K562 (cell line): ENCODE results near the gene PARD3B. TPM values are rescaled to one million over a fixed set of nuclear protein-coding genes. Genes with fewer than 3 reads are reported as not detected.

Experiments
- ATAC-seq: fragments of 200-7000 bp; cut with Tn5 transposase; 3 replicates; pipeline ENCODE4 v1.9.1; 2020; ENCODE audit warnings: moderate library complexity
- BruUV-seq: library from RNA; stranded (reverse); fragments of 400-500 nt; replicated peaks from 2 replicates; lab custom pipeline; 2021; lab: Mats Ljungman, UMichigan
- CTCF ChIA-PET: fragments of 300-600 bp; formaldehyde crosslinking; extraction: SDS; loops from one replicate; lab custom pipeline; 2021; ENCODE audit warnings: low intra/inter-chr PET ratio; lab: Yijun Ruan, JAX
- POLR2A ChIA-PET: fragments of 300-600, 350-650 bp; sonication (Branson Sonifier 250); formaldehyde crosslinking; extraction: SDS; loops from one replicate; lab custom pipeline; 2021; ENCODE audit warnings: antibody characterized with exemption, inconsistent platforms; lab: Yijun Ruan, JAX
- DNase-seq, 4 experiments: peaks; one replicate each; pipeline versions ENCODE4 v3.0.0 to v3.0.0-alpha.2; 2011 to 2018; ENCODE audit warnings: low spot score in 3 of 4, mixed read lengths in 3 of 4; ENCODE audit errors: extremely low read depth in 1 of 4
- FAIRE-seq: peaks from 2 replicates; lab custom pipeline; 2011; peaks lifted over from hg19 to GRCh38; lab: Jason Lieb, UNC
- H2AFZ ChIP-seq: 2 replicates; pipeline ENCODE4 v1.6.0; 2011; ENCODE audit warnings: low read depth, low read length, control low read depth, inconsistent platforms
- H3K27ac ChIP-seq: fragments of 200-600 bp; 3 replicates; pipeline ENCODE4 v1.8.0; 2011; ENCODE audit warnings: low read depth, mild to moderate bottlenecking, control low read depth, inconsistent platforms, low read length, moderate library complexity, mixed read lengths; ENCODE audit errors: extremely low read depth
- H3K27me3 ChIP-seq, 2 experiments: fragments of 300-600 bp in 1 of 2; 2 replicates in 1 of 2; 3 replicates in 1 of 2; pipeline versions ENCODE4 v1.6.0 to v1.8.0; 2011; ENCODE audit warnings: inconsistent platforms in 2 of 2, low read length in 2 of 2, mild to moderate bottlenecking in 1 of 2, mixed read lengths in 1 of 2, moderate library complexity in 1 of 2; ENCODE audit not compliant: control insufficient read depth in 2 of 2, insufficient read depth in 2 of 2
- H3K36me3 ChIP-seq: fragments of 300-600 bp; 3 replicates; pipeline ENCODE4 v1.8.0; 2011; ENCODE audit warnings: mild to moderate bottlenecking, low read length, inconsistent platforms; ENCODE audit not compliant: control insufficient read depth, insufficient read depth
- H3K4me1 ChIP-seq, 2 experiments: fragments of 200-600 bp in 1 of 2; replicated peaks in 1 of 2; 2 replicates in 1 of 2; 3 replicates in 1 of 2; pipeline versions ENCODE4 v1.5.1 to v1.8.0; 2011; ENCODE audit warnings: inconsistent platforms in 2 of 2, low read length in 2 of 2, mild to moderate bottlenecking in 1 of 2, mixed read lengths in 1 of 2, moderate library complexity in 1 of 2; ENCODE audit not compliant: control insufficient read depth in 2 of 2, insufficient read depth in 2 of 2
- H3K4me2 ChIP-seq: 2 replicates; pipeline ENCODE4 v1.6.1; 2011; ENCODE audit warnings: low read length, control low read depth, inconsistent platforms, mixed read lengths; ENCODE audit not compliant: insufficient read depth
- H3K4me3 ChIP-seq: fragments of 200-600 bp; sonication (generic), shearing (Covaris generic); 2 replicates; pipeline ENCODE4 v1.5.1; 2016; ENCODE audit warnings: control low read depth, inconsistent platforms
- H3K79me2 ChIP-seq: fragments of 200-600 bp; 3 replicates; pipeline ENCODE4 v1.8.0; 2011; ENCODE audit warnings: low read length, inconsistent platforms; ENCODE audit not compliant: control insufficient read depth, insufficient read depth
- H3K9ac ChIP-seq, 2 experiments: 2 replicates each; pipeline versions ENCODE4 v1.6.0 to v1.6.1; 2011; ENCODE audit warnings: low read depth in 2 of 2, low read length in 2 of 2, control low read depth in 1 of 2, inconsistent platforms in 1 of 2, mild to moderate bottlenecking in 1 of 2, mixed read lengths in 1 of 2; ENCODE audit not compliant: insufficient read depth in 1 of 2
- H3K9me1 ChIP-seq: one replicate; pipeline ENCODE4 v1.6.0; 2011; ENCODE audit warnings: inconsistent platforms, mild to moderate bottlenecking, low read length, moderate library complexity; ENCODE audit not compliant: control insufficient read depth, insufficient read depth
- H3K9me3 ChIP-seq: replicated peaks from 2 replicates; pipeline ENCODE4 v1.5.1; 2011; ENCODE audit warnings: low read depth, low read length, inconsistent platforms; ENCODE audit not compliant: control insufficient read depth, insufficient read depth
- H4K20me1 ChIP-seq: replicated peaks from 2 replicates; pipeline ENCODE4 v1.6.1; 2011; ENCODE audit warnings: low read length, inconsistent platforms, mixed read lengths; ENCODE audit not compliant: control insufficient read depth, insufficient read depth
- CHD4 ChIP-seq: fragments of 200-600 bp; sonication (generic); IDR thresholded peaks from 3 replicates; pipeline ENCODE4 v1.6.1; 2012; ENCODE audit warnings: low read depth, mild to moderate bottlenecking, mixed read lengths, low read length, inconsistent platforms; ENCODE audit not compliant: insufficient read depth, insufficient replicate concordance, poor library complexity, severe bottlenecking
- KHSRP ChIP-seq: fragments of 450-650 bp; IDR thresholded peaks from 2 replicates; pipeline ENCODE4 v1.6.1; 2017
- MAFG ChIP-seq: fragments of 450-650 bp; conservative IDR thresholded peaks from 2 replicates; pipeline ENCODE4 v1.6.1; 2016; ENCODE audit warnings: missing genetic modification characterization, missing compliant biosample characterization
- WGBS: fragments of 100-300 bp; shearing (Covaris generic); methylation state at CpG from one replicate; pipeline ENCODE4 v1.1.6; 2016; ENCODE audit warnings: low coverage, mixed read lengths; ENCODE audit not compliant: insufficient coverage; ENCODE audit errors: missing lambda C conversion rate; 5-methylcytosine and 5-hydroxymethylcytosine counted together
- in situ Hi-C: fragments of 300-500 bp; cut with MboI; formaldehyde crosslinking; loops from 4 replicates; pipeline ENCODE4 v1.15.0; 2018; ENCODE audit warnings: inconsistent platforms, mixed read lengths
- intact Hi-C: fragments of 100-400 bp; cut with micrococcal nuclease; formaldehyde crosslinking; loops from 2 replicates; pipeline ENCODE4 v1.14.2; 2022
- polyA plus RNA-seq, 8 experiments: library from polyadenylated mRNA; depleted of rRNA in 4 of 8; stranded (reverse) in 5 of 8; unstranded in 3 of 8; fragments of >200 nt; fragmentation: Nextera tagmentation in 2 of 8; fragmentation: Illumina TruSeq in 1 of 8; extraction: Ambion mirVana in 2 of 8; extraction: Trizol in 1 of 8; gene quantifications; 2 replicates each; pipeline versions ENCODE4 v1.2.1 to v1.2.3, GENCODE V29; 2011 to 2014; ENCODE audit warnings: inconsistent platforms in 1 of 8, missing spikeins in 1 of 8
- total RNA-seq, 7 experiments: library from RNA; depleted of rRNA in 6 of 7; stranded (reverse); fragments of >200 nt in 6 of 7; fragmentation: Illumina TruSeq in 2 of 7; extraction: Trizol in 2 of 7; gene quantifications; 2 replicates each; pipeline versions ENCODE4 v1.2.1 to v1.2.3, GENCODE V29; 2011 to 2021; ENCODE audit warnings: low replicate concordance in 1 of 7
- TF ChIP-seq, protein P1 (sequence below): fragments of 250-450 bp; sonication (Bioruptor Pico); IDR thresholded peaks from 2 replicates; pipeline ENCODE4 v1.8.0; 2021; ENCODE audit warnings: moderate library complexity, mild to moderate bottlenecking, inconsistent platforms
- TF ChIP-seq, protein P2 (sequence below), 2 experiments: fragments of 250-450 bp in 1 of 2; fragments of 450-650 bp in 1 of 2; sonication (Bioruptor Pico) in 1 of 2; IDR thresholded peaks; 2 replicates each; pipeline versions ENCODE4 v1.6.1 to v1.8.0; 2016 to 2021; ENCODE audit warnings: mild to moderate bottlenecking in 2 of 2, moderate library complexity in 2 of 2, missing compliant biosample characterization in 1 of 2, missing genetic modification characterization in 1 of 2
- TF ChIP-seq, protein P3 (sequence below): sonication (generic); formaldehyde crosslinking; IDR thresholded peaks from 2 replicates; pipeline ENCODE4 v1.8.1; 2023; ENCODE audit warnings: mild to moderate bottlenecking, missing genetic modification reagents

Gene PARD3B
- total and polyA plus RNA-seq, 9 of the 15 experiments (the other 6 are each of a cell fraction or from before 2014, with no cell fraction given): 0.15 to 3.0 (median 1.1) TPM

DNA sequence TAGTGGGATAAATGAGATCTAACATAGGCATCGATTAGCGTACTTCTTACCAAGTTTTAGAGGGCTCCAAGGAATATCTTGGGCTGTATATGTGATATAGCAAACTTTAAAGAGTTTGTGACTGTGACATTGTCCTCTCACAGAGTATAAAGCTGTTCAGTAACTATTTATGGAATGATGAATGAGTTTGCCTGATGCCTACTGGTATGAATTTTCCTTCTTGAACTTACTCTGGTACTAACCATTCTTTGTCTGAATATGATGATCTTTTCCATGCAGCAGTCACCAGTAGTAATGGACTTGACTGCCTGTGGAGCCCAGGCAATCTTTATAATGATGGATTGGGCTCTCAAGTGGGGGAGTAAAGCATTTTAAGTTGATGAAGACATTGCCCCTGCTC is 120.5 kb downstream of the PARD3B start:
- FAIRE-seq (no peak), DNase-seq (no peak), ATAC-seq (no peak)
- Histone ChIP-seq H4K20me1 (no peaks in the 10 kb centered on the region), H3K4me2 (no peak overlapping the region), H3K4me3 (no peak overlapping the region), H3K9ac (no peak overlapping the region), H2AFZ (no peak overlapping the region), H3K27me3 (no peaks in the 10 kb centered on the region), H3K27ac (no peak overlapping the region), H3K9me3 (no peaks in the 10 kb centered on the region), H3K79me2 (no peaks in the 10 kb centered on the region), H3K36me3 (no peaks in the 10 kb centered on the region), H3K9me1 (no peaks in the 10 kb centered on the region), H3K4me1 (no peaks in the 10 kb centered on the region)
- in situ Hi-C loops: no loop called here
- TF ChIP-seq, protein P1, sequence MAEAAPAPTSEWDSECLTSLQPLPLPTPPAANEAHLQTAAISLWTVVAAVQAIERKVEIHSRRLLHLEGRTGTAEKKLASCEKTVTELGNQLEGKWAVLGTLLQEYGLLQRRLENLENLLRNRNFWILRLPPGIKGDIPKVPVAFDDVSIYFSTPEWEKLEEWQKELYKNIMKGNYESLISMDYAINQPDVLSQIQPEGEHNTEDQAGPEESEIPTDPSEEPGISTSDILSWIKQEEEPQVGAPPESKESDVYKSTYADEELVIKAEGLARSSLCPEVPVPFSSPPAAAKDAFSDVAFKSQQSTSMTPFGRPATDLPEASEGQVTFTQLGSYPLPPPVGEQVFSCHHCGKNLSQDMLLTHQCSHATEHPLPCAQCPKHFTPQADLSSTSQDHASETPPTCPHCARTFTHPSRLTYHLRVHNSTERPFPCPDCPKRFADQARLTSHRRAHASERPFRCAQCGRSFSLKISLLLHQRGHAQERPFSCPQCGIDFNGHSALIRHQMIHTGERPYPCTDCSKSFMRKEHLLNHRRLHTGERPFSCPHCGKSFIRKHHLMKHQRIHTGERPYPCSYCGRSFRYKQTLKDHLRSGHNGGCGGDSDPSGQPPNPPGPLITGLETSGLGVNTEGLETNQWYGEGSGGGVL: no peak
- TF ChIP-seq CHD4: no peak
- TF ChIP-seq KHSRP: no peak
- TF ChIP-seq MAFG (tag): no peak
- TF ChIP-seq, protein P2, sequence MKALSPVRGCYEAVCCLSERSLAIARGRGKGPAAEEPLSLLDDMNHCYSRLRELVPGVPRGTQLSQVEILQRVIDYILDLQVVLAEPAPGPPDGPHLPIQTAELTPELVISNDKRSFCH (CRISPR knock-in tag; IDR thresholded peaks at IDR 0.05): no peak
- TF ChIP-seq, protein P2 (tag; IDR thresholded peaks at IDR 0.05): no peak
- TF ChIP-seq, protein P3, sequence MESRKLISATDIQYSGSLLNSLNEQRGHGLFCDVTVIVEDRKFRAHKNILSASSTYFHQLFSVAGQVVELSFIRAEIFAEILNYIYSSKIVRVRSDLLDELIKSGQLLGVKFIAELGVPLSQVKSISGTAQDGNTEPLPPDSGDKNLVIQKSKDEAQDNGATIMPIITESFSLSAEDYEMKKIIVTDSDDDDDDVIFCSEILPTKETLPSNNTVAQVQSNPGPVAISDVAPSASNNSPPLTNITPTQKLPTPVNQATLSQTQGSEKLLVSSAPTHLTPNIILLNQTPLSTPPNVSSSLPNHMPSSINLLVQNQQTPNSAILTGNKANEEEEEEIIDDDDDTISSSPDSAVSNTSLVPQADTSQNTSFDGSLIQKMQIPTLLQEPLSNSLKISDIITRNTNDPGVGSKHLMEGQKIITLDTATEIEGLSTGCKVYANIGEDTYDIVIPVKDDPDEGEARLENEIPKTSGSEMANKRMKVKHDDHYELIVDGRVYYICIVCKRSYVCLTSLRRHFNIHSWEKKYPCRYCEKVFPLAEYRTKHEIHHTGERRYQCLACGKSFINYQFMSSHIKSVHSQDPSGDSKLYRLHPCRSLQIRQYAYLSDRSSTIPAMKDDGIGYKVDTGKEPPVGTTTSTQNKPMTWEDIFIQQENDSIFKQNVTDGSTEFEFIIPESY (CRISPR knock-in tag): no peak
- ChIA-PET POLR2A (no interaction called here), CTCF (no interaction called here)
- 29% methylated on average over 2 of the region's 2 CpGs for WGBS
- intact Hi-C loops: no loop called here
- no TSS peak for BruUV-seq
